ENCODE data around the gene SOX6. TPM values are rescaled to one million over a fixed set of nuclear protein-coding genes. Genes with fewer than 3 reads are reported as not detected.

Gene SOX6
- 1.6 TPM for total RNA-seq

DNA sequence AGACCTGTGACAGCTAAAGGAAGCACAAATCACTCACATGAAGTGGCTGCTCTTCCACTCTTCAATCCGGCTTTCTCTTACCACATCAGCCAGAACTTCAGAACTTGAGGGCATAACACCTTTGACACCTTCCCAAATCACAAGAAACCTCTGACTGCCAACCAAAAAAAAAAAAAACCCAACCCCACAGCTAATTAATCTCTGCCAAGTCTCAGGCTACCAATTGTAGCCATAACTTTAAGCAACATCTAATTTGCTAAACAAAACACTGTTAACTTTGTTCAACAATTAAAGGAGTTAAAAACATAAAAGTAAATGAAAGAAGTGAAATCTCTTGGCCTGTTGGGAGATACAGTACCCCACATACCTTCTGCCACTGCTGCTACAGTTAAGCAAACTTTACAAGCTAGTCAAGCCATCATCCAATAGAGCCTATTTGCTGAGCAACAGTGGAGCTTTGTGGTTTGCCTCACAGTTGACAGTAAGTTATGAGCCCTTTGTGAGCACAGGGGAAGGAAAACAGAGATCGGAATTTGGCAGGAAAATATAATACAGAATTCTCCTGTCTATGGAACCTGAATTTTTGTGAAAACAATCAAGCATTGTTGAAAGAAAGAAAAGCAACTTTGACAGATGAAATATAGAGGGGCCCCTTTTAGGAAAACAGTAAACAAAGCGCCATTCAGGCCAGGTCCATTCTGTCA lies at the start of gene SOX6:
Gene SOX6, minus strand, starts transcription at position 490 of the 704 bp plus-strand sequence. CDS start 15,298 bp downstream, outside the sequence.
- Histone ChIP-seq H3K36me3 (no peaks in the 10 kb centered on the region), H3K4me3 (no peak within 1 kb of the TSS), H3K4me1 (no peaks in the 10 kb centered on the region), H3K27ac (peak within 1 kb of the TSS in 1 of 2 donors; percentile 30), H3K9me3 (no peaks in the 10 kb centered on the region), H3K27me3 (no peaks in the 10 kb centered on the region)
- TF ChIP-seq, protein P1, sequence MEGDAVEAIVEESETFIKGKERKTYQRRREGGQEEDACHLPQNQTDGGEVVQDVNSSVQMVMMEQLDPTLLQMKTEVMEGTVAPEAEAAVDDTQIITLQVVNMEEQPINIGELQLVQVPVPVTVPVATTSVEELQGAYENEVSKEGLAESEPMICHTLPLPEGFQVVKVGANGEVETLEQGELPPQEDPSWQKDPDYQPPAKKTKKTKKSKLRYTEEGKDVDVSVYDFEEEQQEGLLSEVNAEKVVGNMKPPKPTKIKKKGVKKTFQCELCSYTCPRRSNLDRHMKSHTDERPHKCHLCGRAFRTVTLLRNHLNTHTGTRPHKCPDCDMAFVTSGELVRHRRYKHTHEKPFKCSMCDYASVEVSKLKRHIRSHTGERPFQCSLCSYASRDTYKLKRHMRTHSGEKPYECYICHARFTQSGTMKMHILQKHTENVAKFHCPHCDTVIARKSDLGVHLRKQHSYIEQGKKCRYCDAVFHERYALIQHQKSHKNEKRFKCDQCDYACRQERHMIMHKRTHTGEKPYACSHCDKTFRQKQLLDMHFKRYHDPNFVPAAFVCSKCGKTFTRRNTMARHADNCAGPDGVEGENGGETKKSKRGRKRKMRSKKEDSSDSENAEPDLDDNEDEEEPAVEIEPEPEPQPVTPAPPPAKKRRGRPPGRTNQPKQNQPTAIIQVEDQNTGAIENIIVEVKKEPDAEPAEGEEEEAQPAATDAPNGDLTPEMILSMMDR (IDR thresholded peaks at IDR 0.05), result no peak
- DNase-seq (ENCODE audit: low spot score in 2 of 2), result no peak
- intact Hi-C loops (cut with DNase I), result no loop called here

DNA sequence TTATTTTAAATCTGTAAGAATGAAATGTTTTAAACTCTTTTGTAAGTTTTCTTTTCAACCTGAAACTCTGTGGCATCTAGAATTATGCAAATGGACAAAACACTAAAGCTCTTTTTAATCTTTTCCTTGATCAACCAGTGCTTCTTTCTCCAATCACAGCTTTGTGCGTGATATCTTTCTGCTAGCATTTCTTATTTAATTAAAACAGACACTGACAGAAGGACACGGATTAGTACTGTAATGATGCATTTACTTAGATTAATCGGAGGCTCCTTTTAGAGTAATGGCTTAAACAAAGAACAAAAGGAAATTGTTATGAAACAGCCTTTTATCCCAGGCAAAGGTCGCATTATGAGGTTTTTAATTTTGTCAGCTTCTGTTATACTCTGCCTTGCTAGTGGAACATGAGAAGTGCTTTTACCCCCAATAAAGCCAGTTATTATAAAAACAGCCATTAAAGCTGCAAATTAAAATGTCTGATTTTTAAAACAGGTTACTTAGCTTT lies 48.5 kb upstream of the SOX6 start:
- Histone ChIP-seq H3K27ac (no peak overlapping the region), H3K9me3 (no peaks in the 10 kb centered on the region), H3K27me3 (no peaks in the 10 kb centered on the region), H3K4me1 (no peaks in the 10 kb centered on the region), H3K36me3 (no peaks in the 10 kb centered on the region), H3K4me3 (no peak overlapping the region)
- TF ChIP-seq, protein P1 (IDR thresholded peaks at IDR 0.05), result no peak
- intact Hi-C loops (cut with DNase I), result no loop called here
- no peak for DNase-seq (ENCODE audit: low spot score in 2 of 2)

DNA sequence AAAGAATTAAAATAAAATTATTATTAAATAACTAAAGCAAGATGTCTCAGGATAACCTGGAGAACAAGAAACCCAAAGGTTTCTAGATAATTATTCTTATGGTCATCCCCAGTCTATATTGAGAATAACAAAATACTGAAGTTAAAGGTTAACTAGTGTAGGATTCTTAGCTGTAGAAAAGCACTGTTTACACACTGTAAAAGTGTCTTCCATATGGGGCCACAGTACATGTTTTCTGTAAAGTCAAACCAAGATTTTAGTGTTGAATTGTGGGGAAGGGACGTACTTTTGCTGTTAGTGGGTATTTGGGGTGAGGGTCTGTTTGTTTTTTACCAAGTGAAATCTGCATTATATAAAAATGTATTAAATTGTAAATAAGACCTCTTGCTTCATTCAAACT lies 47.5 kb upstream of the SOX6 start:
- no peaks in the 10 kb centered on the region for H3K36me3 ChIP-seq
- DNase-seq (ENCODE audit: low spot score in 2 of 2), result no peak
- no peak overlapping the region for H3K4me3 ChIP-seq
- H3K9me3 ChIP-seq, result no peaks in the 10 kb centered on the region
- TF ChIP-seq, protein P1 (IDR thresholded peaks at IDR 0.05), result no peak
- no peaks in the 10 kb centered on the region for H3K27me3 ChIP-seq
- H3K27ac ChIP-seq, result no peak overlapping the region
- intact Hi-C loops (cut with DNase I), result no loop called here
- no peaks in the 10 kb centered on the region for H3K4me1 ChIP-seq

DNA sequence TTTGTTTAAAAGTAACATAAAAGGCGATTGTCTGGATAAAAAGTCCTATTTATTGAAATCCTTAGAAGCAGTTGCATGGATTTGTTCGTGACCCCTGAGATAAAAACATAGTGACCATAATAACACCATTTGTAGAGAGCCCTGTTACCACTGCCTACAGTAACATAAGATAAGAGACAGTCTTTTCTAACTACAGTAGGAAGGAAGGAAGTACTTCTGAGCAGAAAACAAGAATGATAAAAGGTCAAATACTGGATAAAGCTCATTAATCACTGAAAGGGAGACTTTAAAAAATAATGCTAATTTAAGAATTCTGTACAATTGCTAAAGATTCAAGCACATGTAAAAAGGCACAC lies 47.1 kb upstream of the SOX6 start:
- no peaks in the 10 kb centered on the region for H3K9me3 ChIP-seq
- intact Hi-C loops (cut with DNase I), result no loop called here
- H3K4me1 ChIP-seq, result no peaks in the 10 kb centered on the region
- no peak overlapping the region for H3K4me3 ChIP-seq
- H3K36me3 ChIP-seq, result no peaks in the 10 kb centered on the region
- H3K27ac ChIP-seq, result no peak overlapping the region
- DNase-seq (ENCODE audit: low spot score in 2 of 2), result no peak
- no peaks in the 10 kb centered on the region for H3K27me3 ChIP-seq
- TF ChIP-seq, protein P1 (IDR thresholded peaks at IDR 0.05), result no peak

DNA sequence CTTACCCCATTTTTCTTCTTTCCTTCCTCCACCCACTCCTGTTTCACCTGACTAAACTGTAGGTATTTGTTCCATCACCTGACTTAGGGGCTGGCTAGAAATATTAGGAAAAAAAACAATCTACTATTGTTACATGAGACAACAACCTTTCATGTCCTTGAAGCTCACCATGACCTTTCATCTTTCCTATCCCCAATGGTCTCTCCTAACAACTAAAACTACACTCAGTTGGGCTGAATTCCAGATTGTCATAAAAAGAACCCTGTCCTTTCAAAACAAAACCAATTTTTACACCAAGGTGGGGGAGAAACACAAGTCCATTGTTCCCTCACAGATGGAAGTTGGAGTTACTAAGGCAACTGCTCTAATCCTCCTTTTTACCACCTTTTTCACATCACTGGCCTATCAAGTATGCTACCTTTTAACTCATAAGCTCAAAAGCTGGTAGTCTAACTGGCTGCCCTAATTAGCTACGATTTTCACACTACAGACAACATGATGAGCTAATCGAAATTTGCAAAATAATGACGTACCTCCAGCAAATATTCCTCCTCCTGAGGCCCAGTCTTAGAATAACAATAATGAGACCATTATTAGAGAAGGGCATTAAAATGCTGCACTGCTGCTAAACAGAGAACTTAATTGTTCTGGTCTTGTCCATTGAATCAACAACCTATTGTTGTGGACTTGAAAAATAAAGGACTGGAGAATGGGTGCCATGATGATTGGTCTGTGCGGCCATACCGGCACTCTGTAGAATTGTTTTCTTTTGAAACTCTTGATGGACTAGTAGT lies 46.5 kb upstream of the SOX6 start:
- intact Hi-C loops (cut with DNase I), result no loop called here
- no peak overlapping the region for H3K27ac ChIP-seq
- H3K4me3 ChIP-seq, result no peak overlapping the region
- no peaks in the 10 kb centered on the region for H3K36me3 ChIP-seq
- H3K4me1 ChIP-seq, result no peaks in the 10 kb centered on the region
- TF ChIP-seq, protein P1 (IDR thresholded peaks at IDR 0.05), result no peak
- no peaks in the 10 kb centered on the region for H3K9me3 ChIP-seq
- DNase-seq (ENCODE audit: low spot score in 2 of 2), result no peak
- no peaks in the 10 kb centered on the region for H3K27me3 ChIP-seq

Data from ascending aorta (tissue), 2 donors.